Activated T-helper 9 cell treated with anti-CD3 and anti-CD28 coated beads, Interleukin-2, amount 50 U/mL, for 16 hours (primary cell): ENCODE results near the gene EGFL7.
A peak's percentile ranks its signal among the peaks of the same experiment; 100 is the strongest.

Source experiments
- DNase-seq: peaks from one replicate; pipeline ENCODE4 v3.0.0-alpha.2; 2020; ENCODE audit warnings: low read depth

Gene EGFL7

GRCh38 chr9:136685790-136686533 is 23.2 kb downstream of the EGFL7 start:
- DNase-seq, result no peak

GRCh38 chr9:136686534-136686793 is 23.7 kb downstream of the EGFL7 start:
- no peak for DNase-seq

DNA sequence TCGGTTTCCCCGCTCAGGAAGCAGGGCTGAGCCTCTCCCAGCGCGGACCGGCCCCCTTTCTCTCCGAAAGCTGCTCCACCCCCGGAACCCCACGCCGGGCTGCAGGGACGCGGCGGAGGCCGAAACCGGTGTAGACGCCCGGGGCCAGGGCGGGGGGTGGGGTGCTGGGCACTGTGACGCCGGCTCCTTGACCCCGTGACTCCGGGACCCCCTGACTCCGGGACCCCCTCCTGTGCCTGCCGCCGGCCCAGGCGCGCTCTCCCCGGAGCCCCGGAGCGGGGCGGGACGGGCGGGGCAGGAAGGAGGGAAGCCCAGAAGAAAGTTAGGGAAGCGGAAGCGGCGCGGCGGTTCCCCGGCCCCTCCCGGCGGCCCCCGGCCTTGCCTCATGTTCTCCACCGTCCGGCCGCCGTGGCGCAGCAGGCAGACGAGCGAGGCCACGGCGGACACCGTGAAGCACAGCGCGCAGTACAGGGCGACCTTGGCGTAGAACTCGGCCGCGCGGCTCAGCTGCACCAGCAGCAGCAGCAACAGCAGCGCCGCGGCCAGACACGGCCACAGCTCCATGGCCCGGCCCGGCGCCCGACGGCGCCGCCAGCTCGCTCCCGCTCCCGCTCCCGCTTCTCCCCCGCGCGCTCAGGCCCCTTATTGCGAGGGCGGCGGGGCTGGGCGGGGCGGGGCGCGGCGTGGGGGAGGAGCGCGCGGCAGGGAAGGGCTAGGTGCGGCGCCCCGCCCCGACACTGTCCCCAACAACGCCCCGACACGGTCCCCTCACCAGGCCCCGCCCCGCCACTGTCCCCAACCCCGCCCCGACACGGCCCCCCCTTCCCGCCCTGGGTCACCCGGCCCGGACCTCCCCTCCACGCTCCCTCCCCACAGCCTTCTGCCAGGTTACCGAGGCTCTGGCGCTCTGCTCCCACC is 24.3 kb downstream of the EGFL7 start, which contains the start of gene AGPAT2:
Gene AGPAT2 (minus strand): TSS at position 664 of the 918 bp plus-strand sequence. CDS start 100 bp downstream, at position 564.
- DNase-seq, result peak; percentile 47

DNA sequence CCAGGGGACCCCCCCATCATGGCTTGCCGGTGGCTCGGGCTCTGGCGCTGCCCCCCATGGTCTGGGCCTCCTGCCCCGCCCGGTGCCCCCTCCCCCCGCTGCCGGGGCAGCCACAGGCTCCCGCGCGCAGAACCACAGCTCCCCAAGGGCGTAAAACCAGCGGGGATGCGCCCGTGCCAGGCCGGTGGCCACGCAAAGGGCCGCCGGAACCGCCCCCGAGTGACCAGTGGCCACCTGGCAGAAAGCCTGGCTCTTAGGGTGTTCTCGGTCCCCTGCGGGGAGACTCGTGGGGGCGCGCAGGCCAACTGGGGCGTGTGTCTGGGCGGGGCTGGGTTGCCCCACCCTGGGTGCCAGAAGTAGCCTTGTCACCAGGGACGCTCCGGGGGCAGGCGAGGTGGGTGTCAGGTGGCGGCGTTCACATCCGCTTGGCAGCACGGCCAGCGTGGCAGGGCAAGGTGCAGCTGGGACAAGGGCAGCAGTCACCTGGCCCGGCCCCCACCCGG is 25.1 kb downstream of the EGFL7 start:
- no peak for DNase-seq

GRCh38 chr9:136688274-136689107 is 25.8 kb downstream of the EGFL7 start:
- no peak for DNase-seq

GRCh38 chr9:136689108-136689460 is 26.4 kb downstream of the EGFL7 start:
- no peak for DNase-seq

DNA sequence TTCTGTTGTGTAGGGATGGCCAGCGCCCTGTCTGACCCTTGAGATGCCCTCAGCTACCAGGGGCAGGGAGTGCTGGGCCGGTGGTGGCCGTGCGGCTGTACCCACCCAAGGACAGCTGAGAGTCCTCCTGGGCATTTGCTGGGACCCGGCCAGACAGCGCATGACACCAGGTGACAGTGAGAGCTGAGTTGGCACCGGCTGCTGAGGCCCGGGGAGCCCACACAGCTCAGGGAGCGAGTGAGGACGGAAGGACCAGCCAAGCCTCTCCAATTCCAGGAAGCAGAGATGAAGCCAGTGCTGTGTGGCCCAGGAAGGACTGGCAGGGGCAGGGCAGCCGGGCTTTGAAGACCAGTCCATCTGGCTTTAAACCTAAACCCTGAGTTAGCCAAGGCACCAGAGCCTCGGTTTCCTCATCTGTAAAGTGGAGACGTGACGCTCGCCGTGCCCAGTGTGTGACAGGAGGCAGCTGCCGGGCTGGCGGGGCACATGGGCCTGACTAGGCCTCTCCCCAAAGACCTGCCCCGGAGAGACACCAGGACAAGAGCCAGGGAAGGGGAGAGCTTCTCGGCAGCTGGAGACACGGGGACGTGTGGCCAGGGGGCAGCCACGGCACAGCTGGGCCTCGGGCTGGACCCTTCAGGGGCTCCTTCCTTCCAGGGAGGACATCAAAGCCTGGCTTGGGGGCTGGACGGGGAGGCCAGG is 27.5 kb downstream of the EGFL7 start:
- no peak for DNase-seq

DNA sequence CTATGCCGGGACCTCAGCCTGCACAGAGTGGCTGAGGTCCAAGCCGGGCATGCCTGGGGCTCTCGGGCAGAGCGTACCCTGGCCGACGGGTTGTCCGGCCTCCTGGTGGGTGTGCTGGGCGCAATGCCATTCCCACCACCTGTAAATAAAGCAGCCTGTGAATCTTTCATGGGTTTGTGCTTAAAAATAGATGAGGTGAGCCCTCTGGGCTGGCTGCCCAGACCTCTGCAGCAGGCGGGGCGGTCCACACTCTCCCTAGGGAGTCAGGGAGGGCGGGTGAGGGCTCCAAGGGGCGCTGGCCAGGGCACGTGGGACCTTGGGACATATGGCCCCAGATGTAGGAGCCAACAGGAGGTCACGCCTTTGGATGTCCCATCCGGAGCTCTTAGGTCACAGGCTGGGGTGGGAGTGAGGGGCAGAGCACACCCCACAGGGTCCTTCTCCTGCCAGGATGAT is 28.1 kb downstream of the EGFL7 start:
- no peak for DNase-seq

DNA sequence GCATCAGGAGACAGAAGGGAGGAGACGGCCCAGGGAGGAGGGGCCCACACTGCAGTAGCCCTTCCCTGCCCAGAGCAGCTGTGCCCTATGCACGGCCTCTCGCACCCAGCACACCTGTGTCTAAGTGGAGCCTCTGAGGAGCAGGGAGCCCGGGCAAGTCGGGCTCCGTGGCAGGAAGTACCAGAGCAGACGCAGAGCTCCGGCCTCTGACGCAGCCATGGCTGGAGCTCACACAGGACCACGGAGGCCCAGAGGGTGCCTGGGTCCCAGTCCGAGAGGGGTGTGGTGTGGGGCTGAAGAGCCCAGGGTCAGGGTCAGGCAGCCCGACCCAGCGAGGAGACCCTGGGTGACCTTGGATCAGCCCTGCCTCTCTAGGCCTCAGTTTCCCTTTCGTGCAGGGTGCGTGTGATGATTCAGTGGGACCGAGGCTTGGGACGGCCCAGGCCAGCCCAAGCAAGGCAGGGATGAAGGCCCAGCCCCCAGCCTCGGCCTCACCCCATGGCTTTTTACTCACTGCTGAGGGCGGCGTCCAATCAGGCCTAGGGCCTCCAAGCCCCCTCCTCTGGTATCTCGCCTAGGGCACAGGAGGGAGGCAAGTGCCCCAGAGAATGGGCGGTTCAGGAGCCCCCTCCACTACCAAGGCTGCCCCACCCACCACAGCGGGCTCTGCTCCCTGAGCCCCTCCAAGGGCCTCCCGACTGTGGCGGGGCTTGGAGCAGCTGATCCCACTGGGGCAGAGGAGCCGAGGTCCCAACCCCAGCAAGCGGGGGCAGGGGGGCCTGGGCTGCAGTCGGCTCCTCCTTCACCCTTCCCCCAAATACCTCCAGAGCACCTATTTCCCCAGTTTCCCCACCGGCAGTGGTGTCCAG is 28.8 kb downstream of the EGFL7 start:
- no peak for DNase-seq

DNA sequence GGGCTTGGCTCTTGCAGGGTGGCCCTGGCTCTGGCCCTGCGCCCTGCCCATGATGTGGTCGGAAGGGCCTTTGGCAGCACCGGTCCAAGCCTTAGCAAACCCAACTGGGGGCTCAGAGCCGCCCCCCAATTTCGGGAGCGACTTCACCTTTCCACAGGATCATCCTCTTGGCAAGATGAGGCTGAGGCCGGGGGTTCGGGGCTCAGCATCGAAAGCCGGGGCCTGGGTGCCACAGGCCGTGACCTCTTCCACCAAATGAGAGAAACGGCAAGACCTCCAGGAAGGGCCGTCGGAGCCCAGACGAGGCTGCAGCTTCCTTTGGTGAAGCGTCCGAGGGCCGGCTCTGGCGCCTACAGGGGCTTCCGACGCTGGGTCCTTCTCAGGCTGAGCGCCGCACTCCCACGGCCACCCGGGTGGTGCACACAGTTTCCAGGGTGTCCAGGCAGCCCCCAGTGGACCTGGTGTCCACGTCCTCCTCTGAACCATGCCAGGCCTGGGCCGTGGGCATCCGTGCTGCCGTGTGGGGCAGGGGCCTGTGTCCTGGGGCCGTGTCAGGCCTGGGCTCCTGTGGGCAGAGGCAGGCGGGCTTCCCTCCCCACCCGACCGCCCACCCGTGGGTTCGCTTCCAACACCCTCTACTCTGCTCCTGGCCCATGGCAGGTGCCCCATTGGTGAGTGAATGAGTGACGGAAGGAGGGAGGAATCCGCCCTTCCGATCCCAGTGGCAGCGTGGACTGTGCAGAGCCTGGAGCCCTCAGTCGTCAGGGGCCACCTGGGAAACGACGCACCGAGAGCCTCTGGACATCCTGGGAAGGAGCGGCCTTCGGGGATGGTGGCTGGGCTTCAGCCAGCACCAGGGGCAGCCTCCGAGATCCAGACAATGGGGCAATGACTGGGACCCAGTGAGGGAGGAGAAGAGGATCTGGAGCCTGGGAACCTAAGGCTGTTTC is 29.7 kb downstream of the EGFL7 start:
- DNase-seq, result no peak

DNA sequence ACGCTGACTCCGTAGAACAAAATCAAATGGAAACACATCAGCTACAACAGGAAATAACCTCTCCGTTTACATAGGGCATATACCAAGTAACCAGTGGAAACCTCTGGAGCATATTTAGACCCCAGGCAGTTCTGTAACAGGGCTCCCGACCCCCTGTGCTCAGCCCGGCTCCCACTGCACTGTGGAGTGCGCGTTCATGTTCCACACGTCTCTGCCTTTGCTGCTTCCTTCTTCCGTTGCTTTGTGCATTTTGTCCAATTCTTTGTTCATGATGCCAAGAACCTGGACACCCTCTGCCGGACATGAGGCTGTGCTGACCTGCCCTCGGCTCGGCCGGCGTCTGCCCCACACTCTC is 30.4 kb downstream of the EGFL7 start:
- no peak for DNase-seq

GRCh38 chr9:136693490-136694162 is 30.9 kb downstream of the EGFL7 start:
- no peak for DNase-seq

DNA sequence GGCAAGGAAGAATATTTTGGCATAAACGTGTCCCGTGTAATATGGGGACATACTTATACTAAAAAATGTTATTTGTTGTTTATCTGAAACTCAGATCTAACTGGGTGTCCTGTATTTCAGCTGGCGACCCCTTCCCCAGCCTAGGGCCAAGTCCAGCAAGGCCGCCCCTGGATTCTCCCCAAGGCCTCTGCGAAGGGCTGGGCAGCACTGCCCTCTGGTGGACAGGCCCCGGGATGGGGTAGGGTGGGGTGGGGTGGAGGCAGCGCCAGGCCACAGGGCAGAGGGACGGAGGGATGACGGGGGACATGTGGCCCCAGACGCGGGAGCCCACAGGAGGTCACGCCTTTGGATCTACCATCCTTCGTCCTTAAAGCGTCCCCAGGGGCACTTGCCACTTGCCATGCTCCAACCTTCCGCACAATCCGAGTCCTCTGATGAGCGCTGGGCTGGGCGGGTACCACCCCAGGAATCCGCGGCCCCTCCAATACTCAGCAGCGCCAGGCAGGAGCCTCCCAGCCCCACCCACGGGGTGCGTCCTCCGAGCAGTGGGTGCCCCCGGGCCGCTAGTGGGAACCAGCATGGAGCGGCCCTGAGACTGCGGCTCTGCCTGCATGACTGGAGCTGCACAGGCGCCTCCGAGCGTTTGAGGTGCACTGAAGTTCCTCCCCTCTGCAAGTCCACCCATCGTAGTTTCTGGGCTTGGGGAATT is 31.6 kb downstream of the EGFL7 start:
- no peak for DNase-seq

GRCh38 chr9:136694872-136695247 is 32.1 kb downstream of the EGFL7 start:
- no peak for DNase-seq

- DNase-seq, result no peak
Observed at GRCh38 chr9:136695435-136695895, 32.7 kb downstream of the EGFL7 start.

DNA sequence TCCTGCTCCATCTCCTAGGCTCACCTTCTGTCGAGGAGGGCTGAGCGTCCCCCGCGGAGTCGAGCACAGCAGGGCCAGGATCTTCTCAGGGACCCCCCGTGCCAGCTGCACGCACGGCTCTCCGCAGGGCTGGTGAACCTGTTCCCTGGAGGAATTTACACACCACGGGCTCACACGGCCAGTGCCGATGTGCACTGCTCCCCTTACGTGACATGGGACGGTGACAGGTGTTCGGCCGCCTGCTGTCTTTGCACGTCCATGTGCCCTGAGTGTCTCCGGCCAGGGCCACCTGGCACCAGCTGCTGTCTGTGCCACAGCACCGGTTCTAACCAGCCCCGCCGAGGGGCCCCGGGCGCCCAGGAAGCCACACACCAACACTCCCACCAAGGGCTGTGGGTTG is 33.2 kb downstream of the EGFL7 start:
- no peak for DNase-seq

DNA sequence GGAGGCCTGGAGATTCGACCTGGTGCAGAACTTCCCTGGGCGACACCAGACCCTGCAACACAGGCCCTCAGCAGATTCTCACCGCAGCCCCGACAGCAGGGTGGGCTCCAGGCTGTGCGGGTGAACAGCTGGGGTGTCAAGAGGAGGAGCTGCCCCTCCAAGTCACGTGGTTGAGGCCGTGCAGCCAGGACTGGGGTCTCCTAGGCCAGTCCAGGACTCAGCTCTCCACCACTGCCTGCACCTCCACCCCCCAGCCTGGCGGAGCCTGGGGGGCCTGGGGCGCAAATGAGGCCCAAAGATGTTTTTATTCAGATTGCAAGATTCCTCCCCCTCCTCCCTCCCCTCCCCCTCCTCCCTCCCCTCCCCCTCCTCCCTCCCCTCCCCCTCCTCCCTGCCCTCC is 33.8 kb downstream of the EGFL7 start:
- no peak for DNase-seq

GRCh38 chr9:136697146-136697820 is 34.6 kb downstream of the EGFL7 start:
- DNase-seq, result no peak
